Measurements from ENCODE around the gene CYRIA.

CYRIA gene

GRCh38 chr2:16626997-16627605 is 38.5 kb downstream of the CYRIA start:
- no peak for DNase-seq

- DNase-seq = no peak
These were observed 39.1 kb downstream of the CYRIA start for GRCh38 chr2:16626497-16626896.

- no peak for DNase-seq
These were observed 39.9 kb downstream of the CYRIA start for GRCh38 chr2:16625759-16626158.

GRCh38 chr2:16625201-16625729 is 40.4 kb downstream of the CYRIA start:
- no peak for DNase-seq

GRCh38 chr2:16624436-16624780 is 41.2 kb downstream of the CYRIA start:
- DNase-seq = no peak

GRCh38 chr2:16623564-16624435 is 41.8 kb downstream of the CYRIA start:
- no peak for DNase-seq

GRCh38 chr2:16623031-16623430 is 42.6 kb downstream of the CYRIA start:
- no peak for DNase-seq

- DNase-seq = no peak
These were observed 43.1 kb downstream of the CYRIA start for GRCh38 chr2:16622399-16622968.

- no peak for DNase-seq
These were observed 44.3 kb downstream of the CYRIA start for GRCh38 chr2:16621316-16621715.

GRCh38 chr2:16620590-16620989 is 45.0 kb downstream of the CYRIA start:
- no peak for DNase-seq

GRCh38 chr2:16619576-16620245 is 45.9 kb downstream of the CYRIA start:
- no peak for DNase-seq

GRCh38 chr2:16617282-16618266 is 48.1 kb downstream of the CYRIA start:
- no peak for DNase-seq
